ENCODE measurements around the gene ETV5. TPM values are rescaled to one million over a fixed set of nuclear protein-coding genes. Genes with fewer than 3 reads are reported as not detected.

The ETV5 gene
- total RNA-seq, 2 donors from 2014 or later: 56.4 to 84.1 TPM

GRCh38 chr3:186098740-186099139 lies 10.1 kb downstream of the ETV5 start:
- Histone ChIP-seq H3K27me3 (ENCODE audit: control insufficient read depth, insufficient read depth, low read length, poor library complexity, severe bottlenecking) (no peaks in the 10 kb centered on the region), H3K36me3 (ENCODE audit: control insufficient read depth, insufficient read depth, low read length) (peaks cover 20% of the 10 kb centered on the region), H3K4me3 (ENCODE audit: low read length) (peak overlapping the region; percentile 84), H3K9me3 (ENCODE audit: control insufficient read depth, low read length) (no peaks in the 10 kb centered on the region), H3K27ac (ENCODE audit: low read depth, low read length) (peak overlapping the region; percentile 89), H3K9ac (ENCODE audit: extremely low read depth, low read length, poor library complexity, severe bottlenecking) (peak overlapping the region; percentile 39), H3K4me1 (ENCODE audit: control insufficient read depth, insufficient read depth, low read length) (peaks cover 18% of the 10 kb centered on the region)
- peaks cover 84% of the 10 kb centered on the region for H3K4me1 Mint-ChIP-seq
- no peaks in the 10 kb centered on the region for H3K27me3 Mint-ChIP-seq (ENCODE audit: insufficient read depth)
- TF ChIP-seq CTCF (conservative IDR thresholded peaks at IDR 0.05): no peak
- peak overlapping the region; percentile 56 for H3K4me3 Mint-ChIP-seq
- H3K27ac Mint-ChIP-seq: peak overlapping the region; percentile 93
- H3K9me3 Mint-ChIP-seq: no peaks in the 10 kb centered on the region
- peaks cover 43% of the 10 kb centered on the region for H3K36me3 Mint-ChIP-seq (ENCODE audit: low read depth)
- WGBS, 2 experiments (ENCODE audit: insufficient coverage in 1 of 2, insufficient read length in 1 of 2): 51 to 63% methylated on average over 3 of the region's 3 CpGs
- no peak for DNase-seq

GRCh38 chr3:186097663-186098451 lies 11.0 kb downstream of the ETV5 start:
- Histone ChIP-seq H3K9me3 (ENCODE audit: control insufficient read depth, low read length) (no peaks in the 10 kb centered on the region), H3K4me1 (ENCODE audit: control insufficient read depth, insufficient read depth, low read length) (peaks cover 26% of the 10 kb centered on the region), H3K27me3 (ENCODE audit: control insufficient read depth, insufficient read depth, low read length, poor library complexity, severe bottlenecking) (no peaks in the 10 kb centered on the region), H3K4me3 (ENCODE audit: low read length) (peak overlapping the region; percentile 84), H3K36me3 (ENCODE audit: control insufficient read depth, insufficient read depth, low read length) (peaks cover 13% of the 10 kb centered on the region), H3K27ac (ENCODE audit: low read depth, low read length) (peak overlapping the region; percentile 89), H3K9ac (ENCODE audit: extremely low read depth, low read length, poor library complexity, severe bottlenecking) (peak overlapping the region; percentile 39)
- peak; percentile 94 for DNase-seq
- 1% methylated on average over 15 to 16 of the region's 16 CpGs for WGBS, 2 experiments (ENCODE audit: insufficient coverage in 1 of 2, insufficient read length in 1 of 2)
- no peak for TF ChIP-seq CTCF (conservative IDR thresholded peaks at IDR 0.05)
- peak overlapping the region; percentile 56 for H3K4me3 Mint-ChIP-seq
- H3K36me3 Mint-ChIP-seq (ENCODE audit: low read depth): peaks cover 44% of the 10 kb centered on the region
- H3K9me3 Mint-ChIP-seq: no peaks in the 10 kb centered on the region
- no peaks in the 10 kb centered on the region for H3K27me3 Mint-ChIP-seq (ENCODE audit: insufficient read depth)
- peaks cover 84% of the 10 kb centered on the region for H3K4me1 Mint-ChIP-seq
- H3K27ac Mint-ChIP-seq: peak overlapping the region; percentile 93

- Histone ChIP-seq H3K4me1 (ENCODE audit: control insufficient read depth, insufficient read depth, low read length) (peaks cover 30% of the 10 kb centered on the region), H3K9me3 (ENCODE audit: control insufficient read depth, low read length) (no peaks in the 10 kb centered on the region), H3K27ac (ENCODE audit: low read depth, low read length) (peak overlapping the region; percentile 89), H3K27me3 (ENCODE audit: control insufficient read depth, insufficient read depth, low read length, poor library complexity, severe bottlenecking) (no peaks in the 10 kb centered on the region), H3K4me3 (ENCODE audit: low read length) (peak overlapping the region; percentile 84), H3K9ac (ENCODE audit: extremely low read depth, low read length, poor library complexity, severe bottlenecking) (peak overlapping the region; percentile 39), H3K36me3 (ENCODE audit: control insufficient read depth, insufficient read depth, low read length) (peaks cover 12% of the 10 kb centered on the region)
- Mint-ChIP-seq H3K36me3 (ENCODE audit: low read depth) (peaks cover 46% of the 10 kb centered on the region), H3K9me3 (no peaks in the 10 kb centered on the region), H3K4me1 (peaks cover 84% of the 10 kb centered on the region), H3K4me3 (peak overlapping the region; percentile 56), H3K27me3 (ENCODE audit: insufficient read depth) (no peaks in the 10 kb centered on the region), H3K27ac (peak overlapping the region; percentile 93)
- 10 to 17% methylated on average over 2 to 4 of the region's 4 CpGs for WGBS, 2 experiments (ENCODE audit: insufficient coverage in 1 of 2, insufficient read length in 1 of 2)
- TF ChIP-seq CTCF (conservative IDR thresholded peaks at IDR 0.05): no peak
- DNase-seq: no peak
Measured at GRCh38 chr3:186097317-186097662, 11.6 kb downstream of the ETV5 start.

All from endodermal cell (in vitro differentiated cells).